GM12878 (cell line): ENCODE data around the gene ASPDH. TPM values are rescaled to one million over a fixed set of nuclear protein-coding genes. Genes with fewer than 3 reads are reported as not detected.

Source experiments
- ATAC-seq: fragments of 200-7000 bp; cut with Tn5 transposase; 3 replicates; pipeline ENCODE4 v1.9.1; 2020; ENCODE audit warnings: mild to moderate bottlenecking, moderate library complexity
- BruUV-seq: library from RNA; stranded (reverse); fragments of 400-500 nt; replicated peaks from 2 replicates; lab custom pipeline; 2021; lab: Mats Ljungman, UMichigan
- CTCF ChIA-PET: fragments of 300-600 bp; sonication (Branson Sonifier 250); formaldehyde crosslinking; extraction: SDS; loops from one replicate; lab custom pipeline; 2021; ENCODE audit warnings: inconsistent platforms; lab: Yijun Ruan, JAX
- POLR2A ChIA-PET: fragments of 350-600 bp; formaldehyde crosslinking; extraction: SDS; loops from one replicate; lab custom pipeline; 2021; ENCODE audit warnings: inconsistent platforms; lab: Charles Lee
- RAD21 ChIA-PET: fragments of 300-600 bp; sonication (Branson Sonifier 250); formaldehyde crosslinking; loops from one replicate; lab custom pipeline; 2023; ENCODE audit warnings: antibody characterized with exemption; ENCODE audit not compliant: unreplicated experiment; lab: Charles Lee
- SMC1A ChIA-PET: fragments of 300-600 bp; sonication (Branson Sonifier 250); formaldehyde crosslinking; loops from one replicate; lab custom pipeline; 2023; ENCODE audit not compliant: unreplicated experiment, uncharacterized antibody; lab: Charles Lee
- DNase-seq: peaks from one replicate; pipeline ENCODE4 v3.0.0-alpha.2; 2011; ENCODE audit warnings: low read depth, low spot score
- FAIRE-seq: peaks from 3 replicates; lab custom pipeline; 2011; peaks lifted over from hg19 to GRCh38; lab: Jason Lieb, UNC
- H2AFZ ChIP-seq: 2 replicates; pipeline ENCODE4 v1.6.0; 2011; ENCODE audit warnings: low read depth, low read length, control low read depth; ENCODE audit not compliant: control insufficient read depth
- H3K27ac ChIP-seq: 2 replicates; pipeline ENCODE4 v1.5.1; 2011; ENCODE audit warnings: control low read depth; ENCODE audit not compliant: control insufficient read depth, insufficient read depth
- H3K27me3 ChIP-seq, 2 experiments: replicated peaks in 1 of 2; 2 replicates each; pipeline versions ENCODE4 v1.6.0 to v1.6.1; 2011; ENCODE audit warnings: low read length in 1 of 2; ENCODE audit not compliant: control insufficient read depth in 2 of 2, insufficient read depth in 2 of 2
- H3K36me3 ChIP-seq, 2 experiments: 2 replicates each; pipeline ENCODE4 v1.5.1; 2011; ENCODE audit warnings: low read length in 1 of 2; ENCODE audit not compliant: control insufficient read depth in 2 of 2, insufficient read depth in 2 of 2
- H3K4me1 ChIP-seq: 2 replicates; pipeline ENCODE4 v1.6.1; 2011; ENCODE audit warnings: mild to moderate bottlenecking, low read length, moderate library complexity, mixed read lengths; ENCODE audit not compliant: control insufficient read depth, insufficient read depth
- H3K4me2 ChIP-seq: 2 replicates; pipeline ENCODE4 v1.6.0; 2011; ENCODE audit warnings: control low read depth; ENCODE audit not compliant: control insufficient read depth, insufficient read depth
- H3K4me3 ChIP-seq: fragments of 200-600 bp; sonication (generic); 2 replicates; pipeline ENCODE4 v1.5.1; 2016
- H3K79me2 ChIP-seq: 2 replicates; pipeline ENCODE4 v1.6.0; 2011; ENCODE audit warnings: low read length; ENCODE audit not compliant: control insufficient read depth, insufficient read depth
- H3K9ac ChIP-seq: 2 replicates; pipeline ENCODE4 v1.8.0; 2011; ENCODE audit warnings: low read length, control low read depth, mixed read lengths; ENCODE audit not compliant: control insufficient read depth, insufficient read depth
- H3K9me3 ChIP-seq: replicated peaks from 3 replicates; pipeline ENCODE4 v1.5.1; 2011; ENCODE audit warnings: mild to moderate bottlenecking, low read length; ENCODE audit not compliant: control insufficient read depth, insufficient read depth
- H4K20me1 ChIP-seq: 2 replicates; pipeline ENCODE4 v1.6.0; 2011; ENCODE audit not compliant: control insufficient read depth, insufficient read depth
- HSF1 ChIP-seq: fragments of 150-350 bp; IDR thresholded peaks from 2 replicates; pipeline ENCODE4 v1.6.1; 2014; ENCODE audit warnings: mild to moderate bottlenecking, low read depth, low read length
- NR2C1 ChIP-seq: fragments of 450-650 bp; IDR thresholded peaks from 2 replicates; pipeline ENCODE4 v1.6.1; 2017; ENCODE audit warnings: antibody characterized with exemption, mild to moderate bottlenecking, moderate library complexity
- PAX5 ChIP-seq: IDR thresholded peaks from 2 replicates; pipeline ENCODE4 v1.6.1; 2011; ENCODE audit warnings: low read depth, low read length, borderline replicate concordance
- POLR2A ChIP-seq: IDR thresholded peaks from 2 replicates; pipeline ENCODE4 v1.6.1; 2011; ENCODE audit warnings: low read depth, mild to moderate bottlenecking, low read length
- POU2F2 ChIP-seq: IDR thresholded peaks from 3 replicates; pipeline ENCODE4 v1.6.1; 2011; ENCODE audit warnings: low read depth, mild to moderate bottlenecking, low read length, borderline replicate concordance
- TAF1 ChIP-seq: IDR thresholded peaks from 2 replicates; pipeline ENCODE4 v1.6.1; 2011; ENCODE audit warnings: mild to moderate bottlenecking, low read depth, low read length, borderline replicate concordance
- ZNF384 ChIP-seq: IDR thresholded peaks from 2 replicates; pipeline ENCODE4 v1.6.1; 2012; ENCODE audit warnings: low read depth, mild to moderate bottlenecking, low read length, improper control_type of control experiment, borderline replicate concordance
- WGBS: methylation state at CpG from one replicate; pipeline ENCODE4 v1.1.6; 2016; ENCODE audit warnings: low lambda C conversion rate; ENCODE audit not compliant: insufficient replicate concordance, insufficient coverage; ENCODE audit errors: missing lambda C conversion rate; 5-methylcytosine and 5-hydroxymethylcytosine counted together
- in situ Hi-C: fragments of 300-500 bp; cut with MboI; formaldehyde crosslinking; loops from 9 replicates; pipeline ENCODE4 v1.14.3; 2018; ENCODE audit warnings: mixed read lengths
- intact Hi-C: fragments of 100-400 bp; cut with micrococcal nuclease; formaldehyde crosslinking; loops from one replicate; pipeline ENCODE4 v1.14.2; 2022; ENCODE audit not compliant: unreplicated experiment
- polyA plus RNA-seq, 11 experiments: library from polyadenylated mRNA; depleted of rRNA in 4 of 11; unstranded in 6 of 11; stranded (reverse) in 5 of 11; fragments of >200 nt; fragmentation: Nextera tagmentation in 4 of 11; fragmentation: Illumina TruSeq in 1 of 11; extraction: Ambion mirVana in 4 of 11; extraction: Trizol in 1 of 11; gene quantifications; 1 replicate in 1 of 11; 2 replicates in 10 of 11; pipeline versions ENCODE4 v1.2.1 to v1.2.3, GENCODE V29; 2011 to 2016; ENCODE audit warnings: inconsistent platforms in 2 of 11, missing spikeins in 2 of 11, low read depth in 1 of 11
- total RNA-seq, 4 experiments: library from RNA; depleted of rRNA in 3 of 4; stranded (reverse); fragments of >200 nt in 3 of 4; fragmentation: Illumina TruSeq in 1 of 4; extraction: Trizol in 1 of 4; gene quantifications; 2 replicates each; pipeline versions ENCODE4 v1.2.1 to v1.2.3, GENCODE V29; 2013 to 2021

The ASPDH gene
- total and polyA plus RNA-seq, 10 of the 15 experiments (the other 5 are each of a cell fraction or from before 2014, with no cell fraction given), result not detected

GRCh38 chr19:50518091-50519005 lies 4.6 kb upstream of the ASPDH start:
- POLR2A ChIA-PET, result no interaction called here
- peak; percentile 47; the same call in 1 of the 2 replicates for TF ChIP-seq POLR2A
- TF ChIP-seq POU2F2, result no peak
- TF ChIP-seq TAF1, result no peak
- TF ChIP-seq NR2C1, result no peak
- TF ChIP-seq PAX5, result no peak
- no peak for TF ChIP-seq ZNF384
- no peak for TF ChIP-seq HSF1

More at GRCh38 chr19:50518091-50519005, 4.6 kb upstream of the ASPDH start:
- no peaks in the 10 kb centered on the region for H3K36me3 ChIP-seq
- no peak overlapping the region for H3K4me3 ChIP-seq
- H3K4me2 ChIP-seq, result no peak overlapping the region
- no peaks in the 10 kb centered on the region for H3K9me3 ChIP-seq
- ChIA-PET SMC1A (no interaction called here), CTCF (no interaction called here), RAD21 (no interaction called here)
- H3K27ac ChIP-seq, result no peak overlapping the region
- H4K20me1 ChIP-seq, result no peaks in the 10 kb centered on the region
- H3K79me2 ChIP-seq, result no peaks in the 10 kb centered on the region
- ATAC-seq, result no peak
- no peak overlapping the region for H3K9ac ChIP-seq
- 91% methylated on average over 71 of the region's 87 CpGs for WGBS
- no peak for DNase-seq
- H2AFZ ChIP-seq, result no peak overlapping the region
- H3K4me1 ChIP-seq, result no peaks in the 10 kb centered on the region
- FAIRE-seq, result no peak
- in situ Hi-C loops (no loop called here), intact Hi-C loops (no loop called here)
- no peaks in the 10 kb centered on the region for H3K27me3 ChIP-seq
- BruUV-seq, result no TSS peak
